Bronchial epithelial cell (primary cell): ENCODE measurements around the gene CNN3. TPM values are rescaled to one million over a fixed set of nuclear protein-coding genes. Genes with fewer than 3 reads are reported as not detected.

Source experiments
- DNase-seq: peaks from one replicate; pipeline ENCODE4 v3.0.0-alpha.2; 2010; ENCODE audit warnings: low read depth
- FAIRE-seq: peaks from 2 replicates; lab custom pipeline; 2011; peaks lifted over from hg19 to GRCh38; lab: Jason Lieb, UNC
- H3K27me3 ChIP-seq: 2 replicates; pipeline ENCODE4 v1.5.1; 2011; ENCODE audit warnings: low read length; ENCODE audit not compliant: control insufficient read depth, insufficient read depth
- H3K36me3 ChIP-seq: 2 replicates; pipeline ENCODE4 v1.5.1; 2011; ENCODE audit warnings: low read length; ENCODE audit not compliant: control insufficient read depth, insufficient read depth
- H3K4me3 ChIP-seq: 2 replicates; pipeline ENCODE4 v1.5.1; 2011; ENCODE audit warnings: mild to moderate bottlenecking, low read depth, low read length, control low read depth
- CTCF ChIP-seq: IDR thresholded peaks from 2 replicates; pipeline ENCODE4 v1.5.1; 2011; ENCODE audit warnings: mild to moderate bottlenecking, moderate library complexity, low read length, control low read depth, inconsistent platforms; ENCODE audit not compliant: insufficient read depth, severe bottlenecking
- total RNA-seq: library from RNA; depleted of rRNA; stranded (reverse); fragments of >200 nt; gene quantifications from 2 replicates; pipeline ENCODE4 v1.2.1, GENCODE V29; 2014

Gene CNN3
- total RNA-seq, 1 donor from 2014 or later: 33.4 TPM

- TF ChIP-seq CTCF: no peak
- H3K36me3 ChIP-seq: peaks cover 1% of the 10 kb centered on the region
- H3K4me3 ChIP-seq: no peak overlapping the region
- H3K27me3 ChIP-seq: no peaks in the 10 kb centered on the region
- no peak for DNase-seq
- no peak for FAIRE-seq
These were observed 9.7 kb downstream of the CNN3 start for GRCh38 chr1:94917251-94917650.

- TF ChIP-seq CTCF: no peak
- Histone ChIP-seq H3K4me3 (no peak overlapping the region), H3K27me3 (no peaks in the 10 kb centered on the region), H3K36me3 (peaks cover 6% of the 10 kb centered on the region)
- DNase-seq (no peak), FAIRE-seq (no peak)
These were observed 14.4 kb downstream of the CNN3 start for GRCh38 chr1:94912263-94913184.

- TF ChIP-seq CTCF: no peak
- no peak for DNase-seq
- Histone ChIP-seq H3K27me3 (no peaks in the 10 kb centered on the region), H3K4me3 (no peak overlapping the region), H3K36me3 (peaks cover 8% of the 10 kb centered on the region)
- FAIRE-seq: no peak
These were observed 17.4 kb downstream of the CNN3 start for GRCh38 chr1:94909486-94909885.

- Histone ChIP-seq H3K4me3 (no peak overlapping the region), H3K27me3 (no peaks in the 10 kb centered on the region), H3K36me3 (peaks cover 8% of the 10 kb centered on the region)
- FAIRE-seq (no peak), DNase-seq (no peak)
- TF ChIP-seq CTCF: no peak
These were observed 17.9 kb downstream of the CNN3 start for GRCh38 chr1:94908965-94909364.

GRCh38 chr1:94908190-94908589, 18.7 kb downstream of the CNN3 start:
- FAIRE-seq (no peak), DNase-seq (no peak)
- no peak for TF ChIP-seq CTCF
- no peak overlapping the region for H3K4me3 ChIP-seq
- no peaks in the 10 kb centered on the region for H3K27me3 ChIP-seq
- H3K36me3 ChIP-seq: peaks cover 8% of the 10 kb centered on the region
